ENCODE results near the gene NRN1.

GRCh38 chr6:5956939-5957338 lies 49.8 kb downstream of the NRN1 start:
- TF ChIP-seq EZH2 (IDR thresholded peaks at IDR 0.05; ENCODE audit: insufficient read depth, poor library complexity, severe bottlenecking) (no peak), EZH2phosphoT487 (IDR thresholded peaks at IDR 0.05; ENCODE audit: insufficient read depth, low read depth) (no peak)

All from GM23248 (cell line).